HG02852 (cell line): ENCODE results near the gene PRRT4.

Source experiments
- ATAC-seq: cut with Tn5 transposase; IDR thresholded peaks from one replicate; pipeline ENCODE4 v1.9.1; 2021; ENCODE audit warnings: mild to moderate bottlenecking, moderate library complexity; ENCODE audit not compliant: unreplicated experiment

The PRRT4 gene

DNA sequence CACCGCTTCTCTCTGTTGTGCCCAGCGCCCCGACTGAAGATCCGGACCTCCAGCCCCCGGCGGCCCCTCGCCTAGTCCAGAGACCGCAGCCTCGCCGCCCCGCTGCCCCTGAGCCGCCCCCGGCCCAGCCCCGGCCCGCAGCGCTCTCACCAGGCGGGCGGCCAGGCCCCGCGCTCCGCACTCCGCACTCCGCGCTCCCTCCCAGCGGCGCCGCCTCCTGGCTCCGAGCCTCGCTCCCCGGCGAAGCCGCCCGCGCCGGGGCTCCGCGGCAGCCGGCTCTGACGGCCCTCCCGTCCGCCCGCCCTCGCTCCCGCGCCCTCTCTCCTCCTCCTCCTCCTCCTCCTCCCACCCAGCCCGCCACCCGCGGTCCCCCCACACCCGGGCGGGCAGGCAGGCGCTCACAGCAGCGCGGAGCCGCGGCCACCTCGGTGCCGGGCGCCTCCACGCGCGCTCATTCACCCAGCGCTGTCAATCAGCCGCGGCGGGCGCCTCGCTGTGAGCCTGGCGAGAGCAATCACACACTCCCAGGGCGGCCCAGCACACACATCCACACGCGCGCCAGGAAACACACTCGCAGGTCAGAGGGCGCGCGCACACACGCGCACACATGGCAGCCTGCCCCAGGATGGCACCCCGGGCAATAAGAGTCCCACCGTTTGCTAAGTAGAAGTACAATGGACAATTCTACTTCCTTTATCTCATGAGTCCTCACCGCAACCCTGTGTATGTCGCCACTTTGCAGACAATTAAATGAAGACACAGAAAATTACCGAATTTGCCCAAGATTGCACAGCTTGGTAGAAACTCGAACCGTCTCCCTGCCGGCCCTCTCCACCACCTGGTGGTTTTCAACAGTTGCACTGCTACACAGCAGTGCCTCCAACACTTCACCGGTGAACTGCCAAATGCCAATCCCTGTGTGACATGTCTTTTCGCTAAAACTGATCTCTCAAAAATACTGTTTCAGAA lies at the start of gene PRRT4:
TSS of gene PRRT4 (minus strand) at position 280 of the 969 bp plus-strand sequence.
- ATAC-seq, result no peak

DNA sequence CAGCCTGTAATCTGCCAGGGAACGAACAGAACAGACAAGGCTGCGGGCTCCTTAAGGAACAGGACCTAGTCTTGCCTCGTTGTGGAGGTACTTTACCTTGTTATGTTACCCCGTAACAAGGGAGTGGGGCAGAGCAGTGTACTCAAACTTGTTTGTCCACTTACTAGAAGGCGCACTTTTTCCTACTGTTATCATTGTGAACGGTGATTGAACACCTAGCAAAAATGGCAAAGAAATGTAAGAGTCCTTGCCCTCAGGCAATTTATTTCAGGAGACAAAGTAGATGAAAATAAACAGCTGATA lies 48.9 kb upstream of the PRRT4 start:
- no peak for ATAC-seq

DNA sequence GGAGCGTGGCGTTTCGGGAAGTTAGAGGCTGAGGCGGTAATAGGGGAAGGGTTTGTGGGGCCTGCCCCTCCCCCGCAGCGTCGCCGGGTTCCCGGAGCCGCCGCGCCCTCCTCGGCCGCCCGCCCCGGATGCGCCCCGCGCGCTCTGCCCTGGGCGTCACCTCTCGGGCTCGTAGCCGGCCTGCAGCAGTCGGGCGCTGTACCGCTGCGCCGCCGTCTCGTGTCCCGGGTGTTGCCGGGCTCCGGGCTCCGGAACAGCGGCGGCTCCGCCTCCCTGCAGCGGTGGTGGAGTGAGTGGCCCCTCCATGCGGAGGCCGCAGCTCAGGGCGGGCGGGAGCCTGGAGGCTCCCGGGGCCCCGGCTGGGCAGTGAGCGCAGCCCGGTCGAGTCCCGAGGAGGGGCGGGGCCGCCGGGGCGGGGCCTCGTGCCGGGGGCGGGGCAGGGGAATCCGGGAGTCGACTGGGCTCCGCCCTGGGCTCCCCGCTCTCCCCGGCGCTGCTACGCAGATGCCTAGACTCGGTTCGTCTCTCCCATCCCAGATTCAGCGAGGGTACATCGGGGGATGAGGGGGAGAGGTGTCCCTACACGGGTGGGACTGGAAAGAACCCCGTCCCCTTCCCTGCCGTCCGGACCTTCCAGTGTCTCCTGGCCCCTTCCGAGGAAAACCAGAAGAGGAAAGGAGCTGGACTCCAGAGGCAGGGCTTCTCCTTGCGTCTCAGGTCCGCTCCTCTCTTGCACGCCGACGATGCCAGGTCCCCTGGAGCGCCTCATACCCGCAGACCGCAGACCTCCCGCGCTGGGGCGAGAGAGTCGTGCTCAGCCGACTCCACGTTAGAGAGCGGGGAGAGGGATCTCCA lies 48.3 kb upstream of the PRRT4 start, which contains the start of gene IMPDH1:
TSS of gene IMPDH1 (minus strand) at position 387 of the 855 bp plus-strand sequence. CDS start at position 306, 81 bp downstream.
- peak; percentile 78 for ATAC-seq

DNA sequence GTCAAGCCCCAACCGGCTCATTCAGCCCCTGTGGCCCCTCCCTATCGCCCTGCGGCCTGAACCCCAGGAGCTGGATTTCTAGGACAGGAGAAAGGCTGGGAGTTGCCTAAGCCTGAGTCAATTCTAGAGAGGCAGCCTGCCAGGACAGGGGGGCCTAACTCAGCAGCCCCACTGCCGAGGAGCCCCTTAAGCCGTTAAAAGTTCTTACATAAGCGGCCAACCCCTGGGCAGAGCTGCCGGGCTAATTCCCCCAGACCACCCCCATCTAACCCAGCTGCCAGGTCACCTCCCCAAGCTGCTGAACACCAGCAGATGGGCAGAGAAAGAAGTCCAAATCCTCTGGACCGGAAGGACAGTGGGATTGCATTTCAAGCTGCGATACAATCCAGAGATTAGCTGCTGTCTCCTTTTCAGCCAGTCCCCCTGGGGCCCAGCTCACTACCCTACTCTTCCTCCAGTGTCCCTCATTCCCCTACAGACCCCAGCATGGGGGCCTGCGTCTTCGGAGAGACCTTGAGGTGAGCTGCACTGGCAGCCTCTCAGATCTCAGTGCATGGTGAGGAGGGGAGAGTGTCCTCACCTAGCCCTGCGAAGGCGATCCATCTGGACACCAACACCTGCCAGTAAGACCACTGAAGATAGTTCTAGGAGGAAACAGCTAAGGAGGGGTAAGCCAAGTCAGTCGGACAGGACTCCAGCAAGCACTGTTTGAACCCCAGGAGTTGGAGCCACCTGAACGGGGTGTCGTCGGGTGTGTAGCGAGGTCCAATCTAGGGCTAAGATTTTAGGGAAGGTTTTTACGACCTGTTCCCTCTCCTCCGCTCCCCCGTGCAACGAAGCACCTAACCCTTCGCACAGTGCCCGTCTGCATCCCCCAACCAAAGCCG lies 47.5 kb upstream of the PRRT4 start:
- ATAC-seq, result no peak

DNA sequence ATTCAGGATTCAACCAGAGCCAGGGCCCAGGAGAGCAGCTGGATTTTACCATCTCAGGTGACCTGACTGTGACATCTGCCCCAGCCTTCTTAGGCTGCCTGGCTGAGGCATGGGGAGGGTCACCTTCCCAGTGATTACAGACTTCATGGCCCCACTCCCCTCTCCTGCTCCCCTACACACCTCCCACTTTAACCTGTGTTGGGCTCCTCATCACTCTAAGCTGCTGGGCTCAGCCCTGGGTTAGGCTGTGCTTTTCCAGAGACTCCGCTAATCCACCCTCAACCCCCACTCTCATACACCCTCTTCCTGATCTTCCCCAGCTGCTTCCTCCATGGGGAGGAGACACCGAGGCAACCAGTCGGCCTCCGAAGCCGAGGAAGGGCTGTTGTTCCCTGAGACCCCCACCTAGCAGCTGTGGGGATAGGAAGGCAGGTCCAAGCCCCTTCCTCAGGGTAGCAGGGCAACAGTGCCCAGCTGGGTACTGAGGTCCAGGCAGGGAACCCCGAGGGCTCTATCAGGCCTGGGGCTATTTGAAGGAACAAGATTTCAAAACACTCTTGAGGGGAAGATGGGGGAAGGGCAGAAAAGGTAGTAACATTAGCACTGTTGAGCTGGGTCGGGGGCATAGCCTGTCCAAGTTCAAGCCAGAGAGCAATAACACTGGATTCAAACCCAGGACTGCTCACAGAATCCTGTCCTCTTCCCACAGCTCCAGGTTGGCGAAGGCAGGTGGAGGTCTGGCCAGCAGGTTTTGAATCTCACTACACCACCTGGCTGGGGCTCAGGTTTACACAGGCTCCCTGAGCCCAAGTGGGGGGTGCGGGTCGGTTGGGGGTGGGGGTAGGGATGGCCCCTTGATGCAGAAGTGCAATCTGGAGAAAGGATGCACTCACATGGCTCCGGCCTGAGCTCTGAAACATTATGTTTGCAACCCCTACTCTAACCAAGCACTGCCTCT lies 46.5 kb upstream of the PRRT4 start:
- ATAC-seq, result no peak

DNA sequence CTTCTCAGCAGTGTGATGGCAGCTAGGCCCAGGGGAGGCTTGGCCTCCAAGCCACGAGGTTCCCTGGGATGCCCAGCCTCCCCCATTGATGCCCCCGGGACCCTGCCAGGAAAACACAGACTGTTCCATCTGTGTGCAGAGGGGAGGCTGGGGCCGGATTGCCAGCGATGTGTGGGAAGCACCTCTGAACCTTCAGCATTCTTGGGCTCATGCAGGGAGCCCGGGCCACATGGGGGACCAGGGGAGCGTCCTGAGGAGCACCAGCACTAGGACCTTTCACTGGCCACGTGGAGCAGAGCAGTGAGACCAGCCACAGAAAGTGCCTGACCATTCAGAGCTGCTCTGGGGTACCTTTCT lies 45.7 kb upstream of the PRRT4 start:
- no peak for ATAC-seq

DNA sequence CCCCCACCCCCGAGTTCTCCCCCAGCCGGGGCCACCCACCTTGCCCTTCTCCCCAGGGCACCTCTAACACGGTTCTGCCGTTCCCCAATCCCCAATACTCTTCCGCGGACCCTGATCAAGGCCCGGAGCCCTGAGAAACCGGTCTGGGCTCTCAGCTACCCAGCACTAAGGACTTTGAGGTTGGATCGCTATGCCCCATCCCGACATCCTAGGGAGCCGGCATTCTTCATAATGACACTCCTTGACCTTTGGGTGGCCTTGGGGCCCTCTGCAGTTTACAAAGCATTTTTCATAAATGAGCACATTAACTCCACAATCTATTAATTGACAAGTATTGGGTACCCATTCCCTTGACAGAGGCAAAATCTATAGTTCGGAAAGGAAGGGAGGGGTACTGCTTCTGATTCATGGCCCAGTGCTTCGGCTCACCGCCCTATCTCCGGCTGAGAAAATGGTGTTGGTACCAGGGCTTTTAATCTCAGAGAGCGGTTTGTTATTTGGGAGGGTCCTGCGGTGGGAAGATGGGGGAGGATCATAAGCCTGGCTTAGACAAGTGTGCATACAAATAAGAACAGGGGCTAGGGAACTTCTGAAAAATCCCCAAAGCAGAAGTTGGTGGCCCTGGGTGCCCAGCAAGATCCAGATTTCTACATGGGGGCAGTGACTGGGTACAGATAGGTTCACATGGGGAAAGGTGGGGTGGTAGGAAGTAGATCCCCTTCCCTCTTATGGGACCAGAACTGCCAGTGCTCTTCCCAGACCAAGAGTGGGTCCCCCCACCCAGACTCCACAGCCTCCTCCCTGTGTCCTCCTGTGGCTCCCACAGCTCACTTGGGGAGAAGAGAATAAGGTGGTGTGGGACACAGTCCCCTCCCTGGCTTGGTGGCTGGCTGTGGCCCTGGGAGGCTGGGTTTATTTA lies 45.1 kb upstream of the PRRT4 start:
- no peak for ATAC-seq

DNA sequence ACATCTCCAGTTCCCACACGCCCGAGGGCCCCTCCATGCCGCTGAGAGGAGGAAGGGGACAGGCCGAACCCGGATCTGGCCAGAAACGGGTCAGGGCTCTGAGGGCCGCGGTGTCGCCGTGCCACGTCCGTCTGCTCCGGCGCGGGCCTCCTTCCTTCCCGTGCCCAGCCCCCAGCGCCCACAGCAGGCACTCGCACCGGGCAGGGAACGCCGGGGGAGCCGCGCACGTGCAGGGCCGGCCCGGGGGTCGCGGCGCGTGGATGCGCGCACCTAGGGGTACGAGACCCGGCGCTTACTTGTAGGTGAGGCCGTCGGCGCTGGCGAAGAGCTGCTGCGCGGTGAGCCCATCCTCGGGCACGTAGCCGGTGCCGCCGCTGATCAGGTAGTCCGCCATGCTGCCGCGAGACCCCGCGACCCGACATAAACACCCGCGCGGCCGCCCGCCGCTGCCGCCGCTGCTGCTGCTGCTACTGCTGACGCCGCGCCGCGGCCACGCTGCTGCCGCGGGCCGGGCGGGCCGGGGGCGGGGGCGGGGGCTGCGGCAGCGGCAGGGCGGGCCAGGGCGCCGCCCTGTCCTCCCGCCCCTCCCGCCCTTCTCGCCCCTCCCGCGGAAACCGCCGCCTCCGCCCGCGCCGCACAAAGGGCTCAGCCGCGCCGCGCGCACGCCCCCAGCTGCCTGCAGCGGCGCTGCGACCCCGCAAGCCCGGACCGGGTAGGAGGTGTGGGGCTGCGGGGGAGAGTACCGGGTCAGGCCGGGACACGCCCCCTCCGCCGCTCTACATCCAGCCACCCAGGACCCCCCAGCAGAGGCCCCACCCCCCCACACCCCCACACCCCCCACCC lies 44.2 kb upstream of the PRRT4 start:
- ATAC-seq, result no peak

DNA sequence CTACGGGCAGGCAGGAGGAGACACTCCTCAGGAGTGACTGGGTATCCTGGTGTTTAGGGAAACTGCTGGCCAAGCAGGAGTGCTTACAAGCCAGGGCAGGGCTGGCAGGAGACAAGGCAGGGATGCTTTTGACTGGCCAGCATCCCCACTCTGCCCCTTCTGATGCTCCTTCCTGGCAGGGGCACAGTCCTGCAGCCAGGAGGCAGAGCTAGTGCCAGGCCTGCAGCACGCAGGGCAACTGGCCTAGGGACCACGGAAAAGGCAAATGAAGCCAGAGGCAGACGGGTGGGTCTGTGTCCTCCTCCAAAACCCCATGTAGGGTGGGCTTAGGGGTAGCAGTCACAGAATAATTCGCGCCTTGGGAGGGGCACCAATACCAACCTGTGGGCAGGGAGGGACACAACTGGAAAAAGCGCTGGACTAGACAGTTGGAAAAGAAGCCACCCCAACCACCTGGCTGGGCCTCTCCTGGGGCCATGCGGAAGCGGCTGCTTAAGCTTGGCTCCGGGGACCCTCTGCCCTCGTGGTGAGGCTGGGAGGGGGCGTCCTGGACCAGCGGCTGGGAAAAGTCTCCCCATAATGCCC lies 43.5 kb upstream of the PRRT4 start:
- no peak for ATAC-seq

DNA sequence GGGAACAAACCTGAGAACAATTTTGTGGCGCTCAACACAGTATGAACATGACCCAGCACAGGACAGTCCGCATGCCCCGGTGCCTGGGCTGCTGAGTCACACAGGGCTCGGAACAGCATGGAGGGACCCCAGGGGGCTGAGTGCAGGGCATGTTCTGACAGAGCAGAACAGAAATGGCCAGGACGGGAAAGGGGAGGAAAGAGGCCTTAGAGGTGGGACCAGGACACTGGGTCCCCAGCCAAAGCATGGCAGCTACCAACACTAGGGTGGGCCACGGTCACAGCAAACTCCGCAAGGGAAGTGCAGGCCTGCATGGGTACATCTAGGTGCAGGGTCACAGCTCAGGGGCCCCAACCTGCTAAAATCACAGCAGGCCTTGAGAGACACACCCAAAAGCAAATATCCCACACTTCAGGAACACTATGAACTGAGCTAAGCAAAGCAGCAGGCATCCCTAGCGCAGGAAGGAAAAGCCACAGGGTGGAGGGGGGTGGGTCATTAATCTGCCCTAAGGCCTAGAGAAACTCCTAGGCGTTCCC lies 42.7 kb upstream of the PRRT4 start:
- no peak for ATAC-seq

DNA sequence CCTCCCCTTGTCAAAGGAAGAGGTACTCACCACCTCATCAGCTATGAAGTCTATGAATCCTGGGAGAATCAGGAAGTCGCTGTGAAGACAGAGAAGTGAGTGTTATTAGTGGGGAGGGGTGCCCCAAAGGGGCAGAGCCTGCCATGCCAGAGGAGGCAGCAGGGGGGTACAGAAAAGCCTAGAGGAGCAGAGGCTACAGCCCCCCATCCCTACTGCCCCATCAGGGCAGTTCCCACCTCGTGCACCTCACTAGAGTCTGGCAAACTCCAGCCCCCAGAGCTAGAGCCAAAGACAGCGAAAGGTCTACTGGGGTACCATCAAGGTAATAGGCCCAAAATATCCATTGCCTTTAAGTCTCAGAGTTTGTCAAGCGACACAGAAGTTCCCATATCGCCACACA lies 42.2 kb upstream of the PRRT4 start:
- ATAC-seq, result no peak

DNA sequence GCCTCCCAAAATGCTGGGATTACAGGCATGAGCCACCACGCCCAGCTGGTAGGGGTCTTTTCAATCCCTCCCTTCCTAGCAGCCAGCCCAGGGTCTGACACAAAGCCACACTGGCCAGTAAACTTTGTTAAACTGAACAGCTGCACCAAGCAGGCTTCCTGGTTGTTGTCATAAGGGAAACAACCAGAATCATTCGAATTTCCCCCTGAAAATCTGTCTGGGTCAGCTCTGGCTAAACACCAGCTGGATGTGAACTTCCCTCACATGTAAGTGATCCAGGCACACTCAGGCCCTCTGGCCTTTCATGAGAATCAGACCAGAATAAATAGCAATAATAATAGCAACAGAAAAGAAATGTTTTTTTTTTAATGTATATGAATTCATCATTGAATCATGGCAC lies 40.9 kb upstream of the PRRT4 start:
- ATAC-seq, result no peak

DNA sequence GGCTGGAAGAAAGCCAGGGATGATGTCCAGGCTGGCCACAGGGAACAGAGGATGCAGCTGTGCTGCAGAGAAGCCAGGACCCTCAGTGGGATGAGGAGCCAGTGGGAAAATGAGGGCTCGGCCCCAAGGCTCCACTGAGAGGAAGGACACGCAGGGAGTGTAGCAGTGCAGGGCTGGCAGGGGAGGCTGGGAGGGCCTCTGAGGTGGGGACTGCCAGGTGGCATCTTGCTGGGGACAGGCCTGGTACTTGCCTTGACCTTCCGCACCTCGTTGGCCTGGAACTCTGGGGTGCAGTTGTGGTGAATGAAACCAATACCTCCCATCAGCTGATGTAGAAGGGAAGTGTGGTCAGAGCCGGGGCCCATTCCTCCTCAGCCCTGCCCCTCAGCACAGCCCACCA lies 39.1 kb upstream of the PRRT4 start:
- no peak for ATAC-seq

DNA sequence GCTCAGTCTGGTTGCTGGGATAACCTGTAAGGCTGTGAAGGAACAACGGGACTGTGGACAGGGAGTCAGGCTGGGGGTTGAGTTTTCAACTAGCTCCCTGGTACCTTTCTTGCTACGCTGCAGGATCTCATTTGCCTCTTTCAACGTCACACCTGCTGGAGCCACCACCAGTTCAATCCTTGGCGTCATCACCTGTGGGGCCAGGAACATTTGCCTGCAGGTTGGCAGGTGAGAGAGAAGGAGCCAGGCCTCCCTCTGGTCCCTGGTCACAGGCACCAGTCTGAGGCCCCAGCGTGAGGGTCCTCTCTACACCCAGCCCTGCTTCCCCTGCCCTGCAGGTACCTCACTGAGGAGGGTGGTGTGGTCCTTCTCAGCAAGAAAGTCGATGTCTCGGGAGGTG lies 38.5 kb upstream of the PRRT4 start:
- ATAC-seq, result no peak

DNA sequence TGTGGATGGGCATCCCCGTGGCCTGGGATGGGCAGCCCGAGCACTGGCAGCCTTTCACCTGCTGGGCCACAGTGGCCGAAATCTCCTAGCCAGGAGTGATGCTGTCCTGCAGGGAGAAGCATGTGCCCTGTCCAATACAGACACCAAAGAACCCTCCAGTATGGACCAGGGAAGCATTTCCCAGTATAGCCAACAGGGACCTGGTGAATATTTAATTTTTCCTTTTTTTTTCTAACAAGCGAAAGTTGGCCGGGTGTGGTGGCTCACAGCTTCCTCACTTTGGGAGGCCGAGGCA lies 37.3 kb upstream of the PRRT4 start:
- no peak for ATAC-seq

DNA sequence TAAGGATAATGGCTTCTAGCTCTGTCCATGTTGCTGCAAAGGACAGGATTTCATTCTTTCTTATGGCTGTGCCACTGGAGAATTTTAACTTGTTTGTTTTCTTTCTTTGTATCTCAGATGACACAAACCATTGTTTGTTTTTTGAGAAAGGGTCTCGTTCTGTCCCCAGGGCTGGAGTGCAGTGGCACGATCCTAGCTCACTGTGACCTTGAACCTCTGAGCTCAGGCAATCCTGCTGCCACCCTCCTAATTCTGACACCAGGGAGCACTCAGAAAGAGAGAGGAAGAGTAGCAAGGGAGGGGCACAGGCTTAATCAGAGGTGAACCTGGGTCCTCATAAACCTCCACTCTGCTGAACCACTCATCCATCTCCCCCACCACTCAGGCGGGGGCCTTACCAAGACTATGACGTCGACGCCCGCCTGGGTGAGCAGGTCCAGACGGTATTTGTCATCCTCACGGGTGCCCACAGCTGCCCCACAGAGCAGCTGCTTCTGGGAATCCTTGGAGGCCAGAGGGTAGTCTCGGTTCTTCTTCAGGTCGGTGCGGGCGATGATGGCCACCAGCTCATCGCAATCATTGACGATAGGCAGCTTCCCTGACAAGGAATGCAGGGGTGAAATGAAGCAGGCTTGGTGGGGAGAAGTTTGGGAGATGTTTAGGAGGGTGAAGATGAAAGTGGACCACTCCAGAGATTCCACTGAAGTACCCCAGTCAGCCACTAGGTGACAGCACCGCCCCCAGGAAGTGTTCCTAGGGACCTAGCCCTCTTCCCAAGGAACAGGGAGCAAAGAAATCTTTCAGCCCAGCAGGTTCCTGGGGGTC lies 36.7 kb upstream of the PRRT4 start:
- ATAC-seq, result no peak

DNA sequence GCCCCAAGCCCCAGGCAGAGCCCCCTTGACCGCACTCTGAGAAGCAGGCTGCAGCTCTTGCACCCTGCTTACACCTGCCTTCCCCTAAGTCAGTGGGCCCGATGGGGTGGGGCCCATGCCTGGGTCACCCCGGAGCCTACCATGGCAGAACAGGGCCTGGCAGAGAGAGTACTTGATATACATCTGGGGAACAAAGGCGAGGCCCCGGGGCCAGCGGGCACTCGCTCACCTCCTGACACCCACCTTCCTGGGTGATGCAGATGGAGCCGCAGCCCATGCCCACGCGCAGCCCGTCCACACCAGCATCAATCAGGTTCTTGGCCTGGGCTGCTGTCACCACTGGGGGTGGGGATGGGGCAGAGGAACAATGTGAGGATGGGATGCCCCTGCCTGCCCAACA lies 34.9 kb upstream of the PRRT4 start:
- no peak for ATAC-seq
